Epidermal melanocyte (primary cell): ENCODE measurements around the gene PTPN4.

Experiments used
- DNase-seq: peaks from one replicate; pipeline ENCODE4 v3.0.0; 2011; ENCODE audit warnings: low spot score; ENCODE audit not compliant: insufficient read length

Gene PTPN4, protein sequence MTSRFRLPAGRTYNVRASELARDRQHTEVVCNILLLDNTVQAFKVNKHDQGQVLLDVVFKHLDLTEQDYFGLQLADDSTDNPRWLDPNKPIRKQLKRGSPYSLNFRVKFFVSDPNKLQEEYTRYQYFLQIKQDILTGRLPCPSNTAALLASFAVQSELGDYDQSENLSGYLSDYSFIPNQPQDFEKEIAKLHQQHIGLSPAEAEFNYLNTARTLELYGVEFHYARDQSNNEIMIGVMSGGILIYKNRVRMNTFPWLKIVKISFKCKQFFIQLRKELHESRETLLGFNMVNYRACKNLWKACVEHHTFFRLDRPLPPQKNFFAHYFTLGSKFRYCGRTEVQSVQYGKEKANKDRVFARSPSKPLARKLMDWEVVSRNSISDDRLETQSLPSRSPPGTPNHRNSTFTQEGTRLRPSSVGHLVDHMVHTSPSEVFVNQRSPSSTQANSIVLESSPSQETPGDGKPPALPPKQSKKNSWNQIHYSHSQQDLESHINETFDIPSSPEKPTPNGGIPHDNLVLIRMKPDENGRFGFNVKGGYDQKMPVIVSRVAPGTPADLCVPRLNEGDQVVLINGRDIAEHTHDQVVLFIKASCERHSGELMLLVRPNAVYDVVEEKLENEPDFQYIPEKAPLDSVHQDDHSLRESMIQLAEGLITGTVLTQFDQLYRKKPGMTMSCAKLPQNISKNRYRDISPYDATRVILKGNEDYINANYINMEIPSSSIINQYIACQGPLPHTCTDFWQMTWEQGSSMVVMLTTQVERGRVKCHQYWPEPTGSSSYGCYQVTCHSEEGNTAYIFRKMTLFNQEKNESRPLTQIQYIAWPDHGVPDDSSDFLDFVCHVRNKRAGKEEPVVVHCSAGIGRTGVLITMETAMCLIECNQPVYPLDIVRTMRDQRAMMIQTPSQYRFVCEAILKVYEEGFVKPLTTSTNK

DNA sequence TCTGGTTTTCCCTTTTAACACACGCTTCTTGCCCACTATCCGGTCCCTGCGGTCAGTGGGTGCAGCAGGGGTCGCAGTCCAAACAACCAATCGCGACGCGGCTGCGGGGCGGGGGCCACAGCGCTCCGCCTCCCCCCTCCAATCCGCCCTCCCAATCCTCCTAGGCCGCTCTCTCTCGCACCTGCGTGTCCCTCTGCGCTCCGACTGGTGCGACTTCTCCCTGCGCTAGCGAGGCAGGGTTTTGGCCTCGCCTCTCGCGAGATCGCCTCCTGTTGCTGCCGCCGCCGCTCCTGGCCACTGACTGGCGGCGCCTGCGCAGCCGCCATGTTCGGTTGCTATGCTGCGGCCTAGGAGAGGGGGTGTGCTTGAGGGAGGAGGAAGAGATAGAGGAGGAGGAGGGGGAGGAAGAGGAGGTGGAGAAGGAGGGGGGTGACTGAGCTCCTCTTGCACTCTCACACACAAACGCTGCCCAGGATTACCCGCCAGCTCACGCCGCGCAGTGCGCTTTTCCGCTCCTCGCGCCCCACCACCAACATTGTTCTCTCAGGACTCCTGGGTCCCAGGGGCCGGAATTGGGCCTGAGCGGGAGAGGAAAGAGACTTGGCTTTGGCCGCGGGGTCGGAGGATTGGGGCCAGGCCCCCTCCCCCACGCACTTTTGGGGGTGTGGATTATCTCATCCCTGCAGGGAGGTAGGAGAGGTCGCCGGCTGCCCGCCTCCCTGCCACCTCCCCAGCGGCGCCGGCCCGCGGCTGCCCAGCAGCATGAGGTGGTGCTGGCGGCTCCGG lies at the start of gene PTPN4:
PTPN4 (plus strand) TSS at position 472 of the 786 bp plus-strand sequence. CDS start 49,932 bp downstream, outside the sequence.
- peak; percentile 90 for DNase-seq

- no peak for DNase-seq
Measured at GRCh38 chr2:119710281-119710680, 49.4 kb upstream of the PTPN4 start.

DNA sequence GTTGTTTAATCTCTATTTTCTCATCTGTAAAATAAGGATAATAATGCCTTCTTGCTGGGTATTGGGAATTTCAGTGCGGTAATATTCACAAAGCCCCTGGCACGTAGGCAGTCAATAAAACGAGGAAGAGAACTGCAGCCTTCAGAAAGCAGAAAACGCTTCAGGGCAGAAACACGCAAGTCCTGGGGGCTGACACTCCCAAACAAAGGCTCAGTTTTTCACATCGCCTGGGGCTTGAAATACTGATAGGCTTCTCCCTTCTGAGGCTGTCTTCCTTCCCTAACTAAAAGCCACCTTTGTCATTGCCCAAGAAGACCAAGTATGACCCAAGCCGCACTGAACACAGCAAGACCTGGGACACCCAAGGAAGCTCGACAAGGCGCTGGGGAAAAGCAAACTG lies 48.4 kb upstream of the PTPN4 start:
- DNase-seq = no peak

GRCh38 chr2:119712571-119712970 lies 47.2 kb upstream of the PTPN4 start:
- DNase-seq = no peak

DNA sequence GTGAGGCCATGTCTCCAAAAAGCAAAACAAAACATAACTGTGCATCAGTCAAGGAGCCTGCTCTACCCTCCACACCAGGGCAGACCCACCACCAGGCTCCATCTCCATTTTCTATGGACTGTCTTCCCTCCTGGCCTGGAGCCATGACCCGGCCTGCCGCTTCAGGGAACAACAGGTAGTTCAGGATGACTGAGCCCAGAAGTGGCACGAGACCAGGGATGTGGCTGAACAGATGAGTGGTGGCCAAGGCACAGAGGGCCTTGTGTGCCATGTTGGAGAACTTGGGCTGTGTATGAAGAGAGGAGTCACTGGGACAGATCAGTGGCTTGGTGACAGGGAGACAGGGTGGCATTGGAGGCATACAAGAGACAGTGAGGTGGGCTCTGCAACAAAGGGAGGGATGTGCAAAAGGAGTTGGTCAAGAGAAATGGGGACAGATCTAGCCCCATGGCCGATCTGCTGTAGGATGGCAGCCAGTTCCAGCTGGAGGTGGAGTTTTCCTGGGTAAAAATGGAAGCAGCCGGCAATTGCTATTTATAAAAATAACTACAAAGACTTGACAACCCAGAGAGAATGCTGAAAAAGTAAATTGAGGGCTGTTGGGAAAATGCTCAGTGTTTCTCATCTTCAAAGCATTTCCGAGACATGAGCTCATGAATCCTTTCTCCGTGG lies 45.8 kb upstream of the PTPN4 start:
- no peak for DNase-seq

DNA sequence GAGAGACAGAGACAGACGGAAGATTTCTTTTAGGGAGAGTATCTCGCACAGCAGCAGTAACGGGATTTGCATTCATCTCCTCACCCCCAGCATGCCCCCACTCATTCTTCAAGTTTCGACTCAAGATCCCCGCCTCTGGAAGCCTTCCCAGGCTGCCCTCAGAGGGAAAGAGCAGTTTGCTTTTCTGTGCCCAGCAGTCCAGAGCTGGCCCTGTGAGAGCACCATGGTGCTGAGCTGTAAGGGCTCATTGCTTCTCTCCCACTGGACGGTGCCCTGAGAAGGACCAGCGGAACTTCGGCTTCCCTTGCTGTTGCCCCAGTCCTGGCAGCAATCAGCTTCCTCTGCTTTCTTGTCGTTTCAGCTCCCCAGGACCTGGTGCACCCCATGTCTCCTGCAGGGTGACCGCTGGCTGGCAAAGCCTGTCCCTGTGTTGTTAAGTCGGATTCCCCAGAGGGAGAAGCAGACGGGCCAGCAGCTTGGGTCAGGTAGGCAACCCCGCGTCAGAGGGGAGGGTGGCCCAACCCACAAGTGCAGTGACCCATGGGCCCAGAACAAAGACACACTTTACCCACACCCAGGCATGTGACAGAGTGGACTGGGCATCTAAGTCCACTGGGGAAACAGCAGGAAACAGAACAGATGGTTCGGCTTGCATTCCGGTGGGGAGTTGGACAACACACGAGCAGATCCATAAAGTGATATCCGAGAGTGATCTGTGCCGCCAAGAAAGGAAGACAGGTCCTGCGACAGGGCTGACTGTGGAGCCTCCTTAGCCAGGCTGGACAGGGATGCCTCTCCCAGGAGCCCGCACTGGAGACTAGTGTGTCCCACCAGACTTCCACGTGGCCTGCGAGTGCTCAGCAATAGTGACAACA lies 44.1 kb upstream of the PTPN4 start:
- no peak for DNase-seq

DNA sequence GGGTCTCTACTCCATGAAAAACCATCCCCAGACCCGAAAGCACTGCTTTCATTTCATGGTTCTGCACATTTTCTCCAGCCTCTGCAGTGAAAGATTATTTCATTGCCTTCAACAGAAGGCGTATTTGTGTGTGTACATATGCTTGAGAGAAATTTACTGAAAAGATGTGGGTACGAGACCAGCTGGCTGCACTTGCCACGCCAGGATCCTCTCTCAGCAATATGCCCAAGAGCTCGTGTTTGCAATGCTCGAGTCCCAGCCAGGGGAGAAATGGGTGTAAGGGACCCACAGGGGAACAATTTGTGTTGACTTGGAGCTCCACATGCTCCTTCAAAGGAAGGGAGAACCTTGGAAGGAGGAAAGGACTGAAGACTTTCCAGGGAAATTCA lies 43.4 kb upstream of the PTPN4 start:
- DNase-seq = no peak

DNA sequence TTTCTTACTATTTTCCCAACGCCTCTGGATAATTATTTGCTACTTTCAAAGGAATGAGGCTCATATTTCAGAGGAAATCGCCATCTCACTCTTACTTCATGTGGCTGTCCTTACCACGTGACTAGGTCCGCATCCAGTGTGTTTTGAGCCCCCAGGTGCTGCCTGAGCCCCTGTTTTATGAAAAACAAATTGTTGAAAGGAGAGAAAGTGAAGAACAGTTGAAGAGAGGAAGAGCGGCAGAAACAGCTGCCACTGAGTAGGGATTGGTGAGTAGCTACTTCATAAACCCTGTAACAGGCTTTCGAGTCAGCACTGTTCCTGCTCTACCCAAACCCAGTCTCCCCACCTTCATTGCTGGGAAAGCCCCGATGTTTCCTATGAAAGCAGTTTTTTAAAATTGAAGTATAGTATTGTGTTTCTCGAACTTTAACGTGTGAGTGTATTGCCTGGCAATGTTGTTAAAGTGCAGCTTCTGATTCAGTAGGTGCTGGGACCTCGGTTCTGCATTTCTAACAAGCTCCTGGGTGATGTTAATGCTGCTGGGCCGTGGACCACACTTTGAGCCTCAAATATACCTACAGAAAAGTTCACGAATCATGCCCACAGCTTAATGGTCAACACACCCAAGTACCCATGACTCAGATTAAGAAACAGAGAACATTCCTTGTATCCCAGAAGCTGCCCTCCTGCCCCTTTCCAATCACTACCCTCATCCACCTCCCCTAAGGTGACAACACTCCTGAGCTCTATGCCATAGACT lies 41.0 kb upstream of the PTPN4 start:
- DNase-seq = no peak

GRCh38 chr2:119719261-119719627 lies 40.5 kb upstream of the PTPN4 start:
- no peak for DNase-seq

DNA sequence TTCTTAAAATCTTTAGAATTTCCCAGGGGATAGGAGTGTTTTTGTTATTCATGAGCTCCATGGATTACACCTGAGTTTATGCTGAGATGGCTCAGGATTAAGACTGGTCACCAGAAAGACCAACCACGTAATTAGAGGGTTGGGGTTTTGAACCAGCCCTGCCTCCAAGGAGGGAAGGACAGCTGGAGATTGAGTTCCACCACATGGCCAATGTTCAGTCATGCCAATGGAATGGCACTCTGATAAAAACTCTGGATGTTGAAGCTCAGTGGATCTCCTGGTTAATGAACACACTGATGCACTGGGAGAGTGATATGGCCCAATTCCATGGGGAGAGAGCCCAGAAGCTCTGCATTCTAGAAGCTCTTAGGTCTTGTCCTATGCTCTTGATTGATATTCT lies 38.7 kb upstream of the PTPN4 start:
- no peak for DNase-seq

DNA sequence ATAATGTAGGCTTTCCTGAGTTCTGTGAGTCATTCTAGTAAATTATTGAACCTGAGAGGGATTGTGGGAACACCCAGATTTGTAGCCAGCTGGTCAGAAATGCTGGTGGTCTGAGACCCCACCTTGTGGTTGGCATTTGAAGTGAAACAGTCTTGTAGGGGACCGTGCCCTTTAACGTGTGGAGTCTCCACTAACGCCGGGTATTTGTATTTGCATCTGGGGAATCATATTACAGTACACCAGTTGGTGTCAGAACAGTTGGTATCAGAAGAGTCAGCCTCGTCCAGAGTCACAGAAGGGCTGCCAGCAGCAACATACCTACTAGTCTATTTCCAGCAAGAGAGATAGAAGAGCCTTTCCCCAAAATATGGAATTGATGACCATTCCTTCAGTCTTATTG lies 38.3 kb upstream of the PTPN4 start:
- no peak for DNase-seq

DNA sequence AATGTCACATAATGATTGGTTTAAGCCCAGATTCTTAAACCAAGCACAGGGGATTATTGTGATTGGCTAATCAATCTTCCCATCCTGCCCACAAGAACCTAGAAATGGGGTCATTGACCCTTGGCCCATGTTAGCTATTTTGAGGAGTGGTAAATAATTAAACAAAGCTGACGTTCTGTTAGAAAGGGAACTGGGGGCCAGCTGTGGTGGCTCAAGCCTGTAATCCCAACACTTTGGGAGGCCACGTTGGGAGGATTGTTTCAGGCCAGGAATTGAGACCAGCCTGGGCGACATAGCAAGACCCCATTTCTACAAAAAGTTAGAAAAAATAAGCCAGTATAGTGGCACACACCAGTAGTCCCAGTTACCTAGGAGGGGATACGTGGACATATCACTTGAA lies 37.8 kb upstream of the PTPN4 start:
- DNase-seq = no peak

GRCh38 chr2:119723186-119723585 lies 36.5 kb upstream of the PTPN4 start:
- no peak for DNase-seq

- no peak for DNase-seq
Measured at GRCh38 chr2:119723784-119724467, 35.8 kb upstream of the PTPN4 start.

DNA sequence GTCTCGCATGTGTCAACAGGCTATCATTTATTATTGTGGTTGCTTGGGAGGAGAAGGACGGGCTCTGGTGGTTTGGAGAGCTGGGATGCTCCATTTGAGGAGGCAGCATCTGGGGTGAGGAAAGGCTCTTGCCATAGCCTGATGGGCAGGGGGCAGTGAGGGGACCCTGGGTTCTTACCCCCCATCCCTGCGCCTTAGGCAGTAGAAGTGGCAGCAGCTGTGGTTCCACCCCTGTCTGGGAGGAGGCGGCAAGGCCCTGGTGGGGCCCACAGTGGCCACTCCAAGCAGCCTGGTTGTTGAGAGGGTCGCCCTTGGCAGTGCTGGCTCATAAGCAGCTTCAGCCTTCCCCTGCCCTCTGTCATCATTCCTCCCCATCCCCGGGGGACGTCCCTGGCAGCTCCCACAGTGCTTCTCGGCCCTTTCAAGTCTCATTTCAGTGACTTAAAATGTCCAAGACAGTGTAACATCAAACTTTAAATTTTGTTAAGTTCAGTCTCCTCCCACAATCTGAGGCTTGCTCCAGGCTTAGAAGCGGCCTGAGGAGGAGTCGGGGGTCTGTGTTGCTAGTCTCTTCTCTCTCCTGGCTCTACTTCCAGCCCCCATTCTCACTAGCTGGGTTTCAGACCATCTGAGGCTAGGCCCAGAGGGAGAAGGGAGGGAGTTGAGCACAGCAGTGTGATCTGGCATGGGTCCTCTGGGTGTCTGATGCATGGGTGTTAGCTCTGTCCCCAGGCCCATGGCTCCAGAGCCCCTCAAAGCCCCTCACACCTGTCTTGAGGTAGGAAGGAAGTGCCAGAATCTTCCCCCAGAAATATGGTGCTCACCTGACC lies 34.9 kb upstream of the PTPN4 start:
- no peak for DNase-seq

- DNase-seq = no peak
Measured at GRCh38 chr2:119727493-119727892, 32.2 kb upstream of the PTPN4 start.

DNA sequence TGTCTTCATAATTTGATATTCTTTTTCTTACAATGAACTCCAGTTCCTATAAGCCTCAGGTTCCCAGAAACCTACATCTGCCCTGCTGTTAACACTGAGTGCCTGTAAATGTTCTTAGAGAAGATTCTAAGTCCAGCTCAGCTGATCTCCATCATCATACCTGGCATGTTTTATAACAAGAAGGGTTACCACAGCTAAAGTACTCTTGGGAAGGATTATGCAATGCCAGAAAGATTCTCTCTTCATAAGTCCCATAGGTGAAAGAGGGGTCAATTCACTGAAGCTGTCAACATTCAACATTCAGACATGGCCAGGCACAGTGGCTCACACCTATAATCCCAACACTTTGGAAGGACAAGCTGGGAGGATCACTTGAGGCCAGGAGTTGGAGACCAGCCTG lies 31.3 kb upstream of the PTPN4 start:
- DNase-seq = no peak

DNA sequence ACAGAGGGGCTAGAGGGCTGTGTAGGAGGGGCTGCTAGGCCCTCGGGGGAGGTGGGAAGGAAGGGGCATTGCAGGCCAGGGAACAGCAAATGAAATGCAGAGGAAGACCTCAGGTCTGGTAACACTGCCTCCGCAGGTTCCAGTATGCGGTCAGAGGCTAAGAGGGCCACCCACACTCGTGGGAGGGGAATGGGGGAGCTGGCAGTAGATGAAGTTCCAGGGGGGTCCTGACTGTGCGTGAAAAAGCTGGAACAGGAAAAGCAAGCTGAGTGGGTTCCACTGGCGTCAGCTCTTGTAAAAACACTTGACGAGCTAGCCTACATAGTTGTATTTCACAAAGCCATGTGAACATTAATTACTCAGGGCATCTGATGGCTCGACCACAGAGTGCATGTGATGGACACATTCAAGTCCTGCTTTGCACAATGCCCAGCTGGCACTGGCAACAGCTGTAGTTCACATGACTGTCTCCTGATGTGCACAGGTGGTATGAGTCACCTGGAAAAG lies 29.0 kb upstream of the PTPN4 start:
- no peak for DNase-seq
